ENCODE measurements around the gene ARMC5.
"Not testable (repeated sequence)": the region's sequence is repeated elsewhere in the genome, so short reads cannot be mapped to it uniquely, and the experiment has no call there.

Gene ARMC5

DNA sequence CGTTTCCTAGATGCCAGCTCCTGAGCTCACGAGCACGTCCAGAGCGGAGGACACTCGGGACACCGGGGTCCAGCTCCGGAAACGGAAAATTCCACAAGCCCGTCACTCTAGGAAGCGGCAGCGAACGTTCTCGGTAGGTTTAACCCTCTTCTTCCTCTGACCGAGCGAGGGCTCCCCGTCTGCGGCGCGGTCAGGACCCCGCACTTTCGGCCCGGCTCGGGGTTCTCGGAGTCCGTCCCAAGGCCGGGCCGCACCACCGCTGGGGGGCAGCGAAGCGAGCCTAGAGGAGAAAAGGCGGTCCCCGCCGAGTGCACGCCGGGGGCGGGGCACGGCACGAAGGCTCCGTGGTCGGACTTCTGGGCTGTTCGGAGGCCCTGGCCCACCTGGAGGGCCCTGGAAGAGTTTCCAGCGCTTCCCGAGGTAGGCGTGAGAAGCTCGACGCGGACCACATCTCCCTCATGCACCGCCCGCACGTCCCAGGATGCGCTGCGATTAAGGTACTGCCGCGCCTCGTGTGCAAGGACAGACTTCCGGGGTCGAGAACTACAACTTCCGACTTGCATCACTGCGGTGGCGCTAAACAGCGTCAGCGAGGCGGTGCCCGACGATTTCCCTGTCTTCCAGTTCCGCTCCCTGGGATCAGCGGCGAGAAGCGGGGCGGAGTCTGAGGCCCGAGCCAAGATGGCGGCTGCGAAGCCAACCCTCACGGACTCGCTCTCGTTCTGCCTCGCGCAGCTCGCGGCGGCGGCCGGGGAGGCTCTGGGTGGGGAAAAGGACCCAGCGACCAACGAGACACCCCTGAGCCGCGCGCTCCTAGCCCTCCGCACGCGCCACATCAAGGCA lies at the start of gene ARMC5:
Gene ARMC5 (plus strand): TSS at position 658 of the 843 bp plus-strand sequence. CDS start 24 bp downstream, at position 682.
- Histone ChIP-seq H3K4me1 (peaks cover 65% of the 10 kb centered on the region), H3K4me2 (peak within 1 kb of the TSS; percentile 97), H3K36me3 (peaks cover 36% of the 10 kb centered on the region), H4K20me1 (peaks cover 44% of the 10 kb centered on the region), H3K27ac (peak within 1 kb of the TSS; percentile 99), H3K9me3 (no peaks in the 10 kb centered on the region), H3K27me3 (no peaks in the 10 kb centered on the region), H3K9ac (peak within 1 kb of the TSS; percentile 97), H3K4me3 (peak within 1 kb of the TSS; percentile 82)
- TF ChIP-seq Cebpa-rat (IDR thresholded peaks at IDR 0.05) = 0 out of 2 replicates have a peak, but pooled peaks have one; percentile 8

GRCh38 chr16:31410082-31410481 lies 49.2 kb upstream of the ARMC5 start:
- H3K9me3 ChIP-seq = no peaks in the 10 kb centered on the region
- no peak overlapping the region for H3K4me2 ChIP-seq
- H3K27me3 ChIP-seq = no peaks in the 10 kb centered on the region
- no peaks in the 10 kb centered on the region for H3K36me3 ChIP-seq
- TF ChIP-seq Cebpa-rat (IDR thresholded peaks at IDR 0.05) = no peak
- H3K4me1 ChIP-seq = no peaks in the 10 kb centered on the region
- H3K4me3 ChIP-seq = no peak overlapping the region
- H3K9ac ChIP-seq = no peak overlapping the region
- H4K20me1 ChIP-seq = no peaks in the 10 kb centered on the region
- H3K27ac ChIP-seq = no peak overlapping the region

GRCh38 chr16:31411024-31411844 lies 48.1 kb upstream of the ARMC5 start:
- H3K9me3 ChIP-seq = no peaks in the 10 kb centered on the region
- no peak overlapping the region for H3K27ac ChIP-seq
- no peak overlapping the region for H3K4me2 ChIP-seq
- no peak overlapping the region for H3K9ac ChIP-seq
- TF ChIP-seq Cebpa-rat (IDR thresholded peaks at IDR 0.05) = no peak
- H3K27me3 ChIP-seq = no peaks in the 10 kb centered on the region
- H3K4me1 ChIP-seq = no peaks in the 10 kb centered on the region
- H4K20me1 ChIP-seq = no peaks in the 10 kb centered on the region
- no peaks in the 10 kb centered on the region for H3K36me3 ChIP-seq
- H3K4me3 ChIP-seq = no peak overlapping the region

DNA sequence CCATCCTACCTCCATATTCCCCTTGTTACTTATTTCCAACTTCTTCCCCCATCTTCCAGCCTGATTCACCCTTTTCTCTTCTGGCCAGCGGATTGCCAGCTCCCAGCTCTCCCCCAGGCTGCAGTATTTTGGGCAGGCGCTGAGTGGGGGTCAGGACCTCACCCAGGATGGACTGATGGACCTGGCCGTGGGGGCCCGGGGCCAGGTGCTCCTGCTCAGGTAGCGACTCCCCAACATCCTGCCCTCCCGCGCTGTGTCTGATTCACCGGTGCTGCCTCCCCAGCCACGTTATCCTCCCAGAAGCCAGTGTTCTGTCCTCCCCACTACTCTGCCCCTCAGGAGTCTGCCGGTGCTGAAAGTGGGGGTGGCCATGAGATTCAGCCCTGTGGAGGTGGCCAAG lies 46.6 kb upstream of the ARMC5 start:
- H3K9ac ChIP-seq = no peak overlapping the region
- no peaks in the 10 kb centered on the region for H3K4me1 ChIP-seq
- no peaks in the 10 kb centered on the region for H3K27me3 ChIP-seq
- H3K9me3 ChIP-seq = no peaks in the 10 kb centered on the region; the same call in 1 of the 2 replicates
- H3K4me2 ChIP-seq = no peak overlapping the region
- H3K27ac ChIP-seq = no peak overlapping the region
- no peak overlapping the region for H3K4me3 ChIP-seq
- no peaks in the 10 kb centered on the region for H4K20me1 ChIP-seq
- no peak for TF ChIP-seq Cebpa-rat (IDR thresholded peaks at IDR 0.05)
- H3K36me3 ChIP-seq = no peaks in the 10 kb centered on the region

GRCh38 chr16:31413381-31413780 lies 45.9 kb upstream of the ARMC5 start:
- no peaks in the 10 kb centered on the region for H3K27me3 ChIP-seq
- H3K4me1 ChIP-seq = no peaks in the 10 kb centered on the region
- TF ChIP-seq Cebpa-rat (IDR thresholded peaks at IDR 0.05) = no peak
- H3K4me3 ChIP-seq = no peak overlapping the region
- H3K4me2 ChIP-seq = no peak overlapping the region
- H4K20me1 ChIP-seq = no peaks in the 10 kb centered on the region
- no peaks in the 10 kb centered on the region for H3K36me3 ChIP-seq
- H3K9ac ChIP-seq = no peak overlapping the region
- H3K27ac ChIP-seq = no peak overlapping the region
- H3K9me3 ChIP-seq = no peaks in the 10 kb centered on the region; the same call in 1 of the 2 replicates

DNA sequence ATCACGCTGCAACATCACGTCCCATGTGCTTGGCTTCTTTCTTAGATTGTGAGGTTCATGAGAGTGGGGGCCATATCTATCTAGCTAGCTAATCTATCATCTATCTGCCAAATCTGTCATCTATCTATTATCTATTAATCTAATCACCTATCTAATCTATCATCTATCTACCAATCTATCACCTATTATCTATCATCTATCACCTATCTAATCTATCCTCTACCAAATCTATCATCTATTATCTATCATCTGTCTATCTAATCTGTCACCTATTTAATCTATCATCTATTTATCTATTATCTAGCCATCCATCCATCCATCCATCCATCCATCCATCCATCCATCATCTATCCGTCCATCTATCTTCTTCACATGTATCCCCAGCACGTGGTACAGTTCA lies 45.4 kb upstream of the ARMC5 start:
- H3K4me2 ChIP-seq = no peak overlapping the region
- H4K20me1 ChIP-seq = no peaks in the 10 kb centered on the region
- TF ChIP-seq Cebpa-rat (IDR thresholded peaks at IDR 0.05) = no peak
- H3K27me3 ChIP-seq = no peaks in the 10 kb centered on the region
- no peak overlapping the region for H3K9ac ChIP-seq
- no peak overlapping the region for H3K27ac ChIP-seq
- no peak overlapping the region for H3K4me3 ChIP-seq
- no peaks in the 10 kb centered on the region; the same call in 1 of the 2 replicates for H3K9me3 ChIP-seq
- no peaks in the 10 kb centered on the region for H3K36me3 ChIP-seq
- H3K4me1 ChIP-seq = no peaks in the 10 kb centered on the region

DNA sequence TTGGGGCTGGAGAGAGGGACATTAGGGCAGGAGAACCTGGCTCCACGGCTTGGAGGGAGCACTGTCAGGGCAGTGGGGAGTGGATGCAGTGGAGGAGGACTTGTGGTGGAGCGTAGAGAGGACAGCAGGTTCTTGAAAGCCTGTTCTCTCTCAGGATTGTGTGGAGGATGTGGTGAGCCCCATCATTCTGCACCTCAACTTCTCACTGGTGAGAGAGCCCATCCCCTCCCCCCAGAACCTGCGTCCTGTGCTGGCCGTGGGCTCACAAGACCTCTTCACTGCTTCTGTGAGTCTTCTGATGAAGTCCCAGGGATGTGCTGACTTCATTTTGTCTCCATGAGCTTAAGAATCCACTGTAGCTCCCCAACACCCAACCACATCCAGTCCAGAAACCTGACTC lies 44.6 kb upstream of the ARMC5 start:
- H4K20me1 ChIP-seq = no peaks in the 10 kb centered on the region
- TF ChIP-seq Cebpa-rat (IDR thresholded peaks at IDR 0.05) = no peak
- H3K9me3 ChIP-seq = no peaks in the 10 kb centered on the region; the same call in 1 of the 2 replicates

DNA sequence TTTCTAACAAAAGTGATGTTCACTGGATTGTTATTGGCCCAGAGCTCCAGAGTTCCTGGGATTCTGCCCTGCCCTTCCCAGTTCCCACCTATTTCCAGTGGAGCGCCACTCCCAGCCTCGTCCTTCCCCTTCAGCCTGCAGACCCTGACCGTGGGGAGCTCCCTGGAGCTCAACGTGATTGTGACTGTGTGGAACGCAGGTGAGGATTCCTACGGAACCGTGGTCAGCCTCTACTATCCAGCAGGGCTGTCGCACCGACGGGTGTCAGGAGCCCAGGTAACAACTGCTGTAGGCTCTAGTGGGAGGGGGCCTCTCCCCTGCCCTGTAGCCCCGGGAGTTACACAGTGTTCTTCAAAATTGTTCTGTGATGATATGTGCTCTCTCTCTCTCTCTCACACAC lies 42.9 kb upstream of the ARMC5 start:
- H3K27ac ChIP-seq = no peak overlapping the region
- H3K36me3 ChIP-seq = no peaks in the 10 kb centered on the region
- H3K4me3 ChIP-seq = no peak overlapping the region
- no peaks in the 10 kb centered on the region; the same call in 1 of the 2 replicates for H3K9me3 ChIP-seq
- H3K9ac ChIP-seq = no peak overlapping the region
- H4K20me1 ChIP-seq = no peaks in the 10 kb centered on the region
- no peaks in the 10 kb centered on the region for H3K4me1 ChIP-seq
- no peaks in the 10 kb centered on the region for H3K27me3 ChIP-seq
- no peak overlapping the region for H3K4me2 ChIP-seq
- TF ChIP-seq Cebpa-rat (IDR thresholded peaks at IDR 0.05) = no peak

More for the DNA sequence above, 44.6 kb upstream of the ARMC5 start:
- H3K27me3 ChIP-seq = no peaks in the 10 kb centered on the region
- no peak overlapping the region for H3K27ac ChIP-seq
- H3K4me1 ChIP-seq = no peaks in the 10 kb centered on the region
- H3K4me3 ChIP-seq = no peak overlapping the region
- H3K36me3 ChIP-seq = no peaks in the 10 kb centered on the region
- H3K4me2 ChIP-seq = no peak overlapping the region
- no peak overlapping the region for H3K9ac ChIP-seq

DNA sequence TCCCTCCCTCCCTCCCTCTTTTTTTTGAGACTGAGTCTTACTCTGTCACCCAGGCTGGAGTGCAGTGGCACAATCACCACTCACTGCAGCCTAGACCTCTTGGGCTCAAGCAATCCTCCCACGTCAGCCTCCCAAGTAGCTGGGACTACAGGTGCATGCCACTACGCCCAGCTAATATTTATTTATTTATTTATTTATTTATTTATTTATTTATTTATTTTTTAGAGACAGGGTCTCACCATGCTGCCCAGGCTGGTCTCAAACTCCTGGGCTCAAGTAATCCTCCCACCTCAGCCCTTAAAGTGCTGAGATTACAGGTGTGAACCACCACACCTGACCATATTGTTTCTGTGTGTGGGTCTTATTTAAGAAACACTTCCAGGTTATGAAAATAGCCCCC lies 42.3 kb upstream of the ARMC5 start:
- H3K4me3 ChIP-seq, H3K36me3 ChIP-seq, H3K4me1 ChIP-seq, H3K9me3 ChIP-seq, H3K27ac ChIP-seq, H3K4me2 ChIP-seq, H3K9ac ChIP-seq, H4K20me1 ChIP-seq, H3K27me3 ChIP-seq: not testable (repeated sequence)

GRCh38 chr16:31417916-31418315 lies 41.4 kb upstream of the ARMC5 start:
- Histone ChIP-seq H3K4me2 (no peak overlapping the region), H3K4me1 (no peaks in the 10 kb centered on the region), H3K9me3 (no peaks in the 10 kb centered on the region; the same call in 1 of the 2 replicates), H4K20me1 (no peaks in the 10 kb centered on the region), H3K36me3 (no peaks in the 10 kb centered on the region), H3K27ac (no peak overlapping the region), H3K27me3 (no peaks in the 10 kb centered on the region), H3K4me3 (no peak overlapping the region), H3K9ac (no peak overlapping the region)
- TF ChIP-seq Cebpa-rat (IDR thresholded peaks at IDR 0.05) = no peak
